NCI-H2081 treated with DMSO at 0.1 percent for 48 hours (cell line): ENCODE data around the gene TFIP11.
"Not testable (repeated sequence)": the region's sequence is repeated elsewhere in the genome, so short reads cannot be mapped to it uniquely, and the experiment has no call there.

ENCODE experiments used
- DNase-seq: peaks from one replicate; lab custom pipeline; 2025; lab: John Stamatoyannopoulos, UW

The TFIP11 gene

DNA sequence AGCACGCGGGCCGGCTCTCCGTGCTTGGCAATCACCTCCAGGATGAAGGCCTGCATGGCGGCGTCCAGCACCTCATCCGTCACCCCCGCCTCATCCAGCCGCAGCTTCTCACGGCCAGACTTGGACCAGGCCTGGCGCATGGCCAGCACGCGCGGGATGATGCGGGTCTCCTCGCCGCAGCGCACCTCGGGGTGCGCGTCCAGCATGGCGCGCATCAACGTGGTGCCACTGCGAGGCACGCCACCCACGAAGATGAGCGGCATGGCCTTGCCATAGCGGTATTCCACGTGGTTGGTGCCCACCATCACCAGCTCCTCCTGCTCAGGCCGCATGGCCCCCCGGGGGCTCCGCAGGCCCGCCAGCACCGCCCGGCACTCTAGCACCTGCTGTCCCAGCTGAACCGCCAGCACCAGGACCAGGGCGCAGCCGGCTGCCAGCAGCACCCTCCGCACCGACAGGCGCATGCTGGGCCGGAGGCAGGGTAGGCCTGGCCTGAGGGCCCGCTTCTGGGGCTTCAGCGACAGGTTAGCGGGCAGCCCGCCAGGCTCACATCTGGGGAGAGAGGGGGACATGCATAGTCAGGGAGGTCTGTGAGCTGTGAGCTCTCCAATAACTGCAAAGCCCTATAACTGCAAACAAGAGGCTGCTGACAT, 29.0 kb upstream of the TFIP11 start:
- no peak for DNase-seq

DNA sequence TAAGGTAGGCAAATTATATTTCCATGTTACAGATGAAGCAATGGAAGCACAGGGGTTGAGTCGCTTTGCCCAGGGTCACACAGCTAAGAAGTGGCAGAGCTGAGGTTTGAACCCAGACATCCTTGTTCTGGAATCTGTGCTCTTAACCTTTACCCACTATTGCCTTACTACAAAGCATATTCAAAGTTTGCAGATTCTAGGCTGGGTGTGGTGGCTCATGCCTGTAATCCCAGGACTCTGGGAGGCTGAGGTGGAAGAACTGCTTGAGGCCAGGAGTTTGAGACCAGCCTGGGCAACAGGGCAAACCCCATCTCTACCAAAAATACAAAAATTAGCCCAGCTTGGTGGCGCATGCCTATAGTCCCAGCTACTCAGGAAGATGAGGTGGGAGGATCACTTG, 27.8 kb upstream of the TFIP11 start:
- DNase-seq, result no peak

DNA sequence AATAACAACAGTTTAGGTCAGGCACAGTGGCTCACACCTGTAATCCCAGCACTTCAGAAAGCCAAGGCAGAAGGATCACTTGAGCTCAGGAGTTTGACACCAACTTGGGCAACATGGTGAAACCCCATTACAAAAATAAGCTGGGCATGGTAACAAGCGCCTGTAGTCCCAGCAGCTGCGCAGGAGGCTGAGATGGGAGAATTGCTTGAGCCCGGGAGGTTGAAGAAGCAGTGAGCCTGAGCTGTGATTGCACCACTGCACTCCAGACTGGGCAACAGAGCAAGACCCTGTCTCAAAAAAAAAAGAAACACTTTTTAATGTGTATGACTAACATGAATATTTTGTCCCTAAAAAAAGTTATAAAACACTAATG, 24.5 kb upstream of the TFIP11 start:
- DNase-seq, result no peak

- DNase-seq, result no peak
Measured at GRCh38 chr22:26536056-26536761, 23.9 kb upstream of the TFIP11 start.

- DNase-seq, result no peak
Measured at GRCh38 chr22:26535603-26535908, 23.3 kb upstream of the TFIP11 start.

DNA sequence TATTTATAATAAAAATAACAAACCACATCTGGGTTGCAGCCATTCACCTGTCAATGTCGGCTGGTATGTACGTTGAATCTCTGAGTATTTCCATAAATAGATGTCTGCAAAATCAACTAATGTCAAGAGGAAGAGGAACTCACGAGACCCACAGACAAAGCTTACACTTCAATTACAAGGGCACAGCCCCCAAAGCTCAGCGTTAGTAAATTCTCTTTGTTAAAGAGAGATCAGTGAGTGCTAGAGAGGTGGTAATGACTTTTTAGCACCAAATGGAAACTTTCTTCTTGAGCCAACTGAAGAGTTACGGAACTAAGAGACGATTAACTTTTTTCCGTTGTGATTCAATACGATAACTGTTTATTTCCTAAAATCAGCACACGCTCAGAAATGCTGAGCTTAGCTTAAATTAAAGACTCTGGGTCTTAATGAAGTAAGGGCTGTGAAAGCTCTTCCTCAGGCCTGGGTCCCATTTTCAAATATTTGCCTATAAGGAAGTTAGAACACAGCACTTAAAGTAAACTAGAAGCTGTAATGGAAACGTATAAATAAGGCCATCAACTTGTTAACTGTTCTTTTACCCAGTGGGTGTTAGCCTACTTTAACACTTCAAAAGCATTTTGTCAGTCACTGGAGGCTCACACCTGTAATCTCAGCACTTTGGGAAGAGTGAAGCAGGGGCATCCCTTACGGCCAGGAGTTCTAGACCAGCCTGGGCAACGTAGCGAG, 22.8 kb upstream of the TFIP11 start:
- no peak for DNase-seq

- DNase-seq, result no peak
Measured at GRCh38 chr22:26534171-26534855, 22.0 kb upstream of the TFIP11 start.

DNA sequence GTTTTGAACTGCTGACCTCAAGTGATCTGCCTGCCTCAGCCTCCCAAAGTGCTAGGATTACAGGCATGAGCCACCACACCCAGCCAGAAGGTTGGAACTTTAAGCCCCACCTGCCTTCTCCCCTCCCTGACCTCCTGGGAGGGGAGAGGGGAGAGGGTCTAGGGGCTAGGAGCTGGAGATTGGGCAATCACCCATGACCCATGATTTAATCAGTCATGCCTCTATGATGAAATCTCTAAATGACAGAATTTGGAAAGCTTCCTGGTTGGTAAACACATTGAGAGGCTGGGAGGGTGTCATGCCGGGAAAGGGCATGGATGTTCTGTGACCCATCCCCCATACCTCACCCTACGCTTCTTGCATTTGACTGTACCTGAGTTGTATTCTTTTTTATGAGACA, 17.1 kb upstream of the TFIP11 start:
- DNase-seq, result no peak

DNA sequence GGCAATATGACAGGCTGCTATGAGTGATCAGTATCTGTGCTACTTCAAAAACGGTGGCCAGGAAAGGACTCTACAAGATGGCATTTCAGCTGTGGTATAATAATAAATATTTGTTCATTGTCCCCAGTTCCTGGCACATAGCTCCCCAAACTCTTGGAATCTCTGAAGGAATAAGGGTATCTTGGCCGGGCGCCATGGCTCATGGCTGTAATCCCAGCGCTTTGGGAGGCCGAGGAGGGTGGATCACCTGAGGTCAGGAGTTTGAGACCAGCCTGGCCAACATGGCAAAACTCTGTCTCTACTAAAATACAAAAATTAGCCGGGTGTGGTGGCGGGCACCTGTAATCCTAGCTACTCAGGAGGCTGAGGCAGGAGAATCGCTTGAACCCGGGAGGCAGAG, 16.2 kb upstream of the TFIP11 start:
- not testable (repeated sequence) for DNase-seq

DNA sequence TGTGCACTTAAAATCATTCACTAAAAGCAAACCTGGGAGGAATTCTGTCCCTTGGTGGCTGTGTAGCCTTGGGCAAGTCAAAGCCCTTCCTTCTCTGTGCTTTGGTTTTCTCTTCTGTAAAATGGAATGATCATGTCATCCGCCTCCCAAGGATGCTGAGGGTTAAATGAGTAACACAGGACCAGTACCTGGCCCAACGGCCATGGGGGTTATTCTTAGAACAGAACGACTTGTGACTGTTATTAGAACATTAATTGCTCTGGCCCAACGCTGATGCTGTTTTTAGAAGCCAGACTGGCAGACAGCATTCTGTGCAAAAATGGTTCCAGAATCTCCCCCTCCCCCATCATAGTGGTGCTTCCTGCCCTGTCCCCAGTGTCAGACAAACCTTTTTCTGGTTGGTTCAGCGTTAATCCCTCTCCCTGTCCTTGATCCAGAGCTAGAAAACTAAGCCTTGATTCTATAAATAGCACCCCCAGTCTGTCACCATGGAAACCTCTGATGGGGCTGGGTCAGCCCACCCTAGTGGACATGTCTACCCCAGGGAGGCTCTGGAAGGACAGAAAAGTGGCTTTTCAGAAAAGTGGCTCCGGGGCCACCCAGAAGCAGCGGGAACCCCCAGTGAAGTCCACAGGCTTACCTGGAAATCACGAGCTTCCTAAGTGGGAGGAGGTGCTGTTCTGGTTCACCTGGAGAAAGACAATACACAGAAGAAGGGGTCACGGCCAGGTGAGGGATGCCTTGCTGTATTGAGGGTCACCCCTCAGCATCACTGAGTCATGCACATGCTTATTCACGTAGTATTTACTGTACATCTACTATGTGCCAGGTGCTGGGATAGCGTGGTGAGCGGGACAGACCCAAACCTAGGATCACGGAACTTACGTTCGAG, 15.5 kb upstream of the TFIP11 start:
- no peak for DNase-seq

DNA sequence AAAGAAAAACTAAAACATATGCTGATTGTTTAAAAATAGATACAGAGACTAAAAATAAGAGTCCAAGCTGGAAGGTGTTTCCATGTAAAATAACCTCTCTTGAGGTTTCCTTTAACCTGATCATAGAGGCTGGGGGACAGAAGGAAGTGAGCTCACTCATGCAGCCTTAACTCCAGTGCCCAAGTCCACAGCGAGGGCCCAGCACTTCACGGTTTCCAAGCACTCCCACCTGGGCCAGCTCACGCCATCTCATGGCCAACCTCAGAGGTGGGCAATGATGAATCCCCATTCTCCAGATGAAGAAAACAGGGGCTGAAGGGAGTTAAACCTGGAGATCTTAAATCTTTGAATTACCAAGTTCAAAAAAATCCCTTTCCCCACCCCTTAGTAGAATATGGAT, 14.9 kb upstream of the TFIP11 start:
- DNase-seq, result no peak

DNA sequence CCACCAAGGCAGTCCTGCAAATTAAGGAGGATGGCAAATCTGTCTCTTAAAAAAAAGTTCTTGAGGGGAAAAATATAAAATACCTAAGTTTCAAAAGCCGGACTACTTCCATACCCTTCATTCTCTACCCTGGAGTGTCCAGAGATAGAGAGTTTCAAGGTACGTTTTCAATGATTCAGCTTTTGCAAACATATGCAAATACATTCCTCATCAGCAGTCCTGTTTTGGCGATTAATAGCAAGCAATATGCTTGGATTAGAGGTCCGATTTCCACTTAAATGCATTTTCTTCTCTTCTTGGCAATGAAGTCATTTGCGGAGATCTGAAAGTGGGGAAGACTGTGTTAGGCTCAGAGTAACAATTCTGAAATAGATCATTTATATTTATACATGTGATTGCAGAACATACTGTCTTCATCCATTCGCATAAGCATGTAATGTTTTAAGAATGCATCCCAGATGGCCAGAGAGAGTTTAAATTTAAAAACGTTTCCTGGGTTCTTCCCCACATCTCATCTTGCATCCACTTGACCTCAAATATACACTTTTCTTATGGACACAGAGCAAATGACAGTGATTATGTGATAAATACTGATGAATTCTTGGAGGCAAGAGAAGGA, 13.8 kb upstream of the TFIP11 start:
- DNase-seq, result no peak

- DNase-seq, result no peak
Measured at GRCh38 chr22:26524870-26525269, 12.6 kb upstream of the TFIP11 start.

- DNase-seq, result no peak
Measured at GRCh38 chr22:26522592-26522991, 10.3 kb upstream of the TFIP11 start.

- DNase-seq, result no peak
Measured at GRCh38 chr22:26522012-26522411, 9.7 kb upstream of the TFIP11 start.

- DNase-seq, result no peak
Measured at GRCh38 chr22:26517429-26517828, 5.2 kb upstream of the TFIP11 start.

GRCh38 chr22:26516503-26516902, 4.2 kb upstream of the TFIP11 start:
- DNase-seq, result no peak

GRCh38 chr22:26515931-26516330, 3.7 kb upstream of the TFIP11 start:
- DNase-seq, result no peak

DNA sequence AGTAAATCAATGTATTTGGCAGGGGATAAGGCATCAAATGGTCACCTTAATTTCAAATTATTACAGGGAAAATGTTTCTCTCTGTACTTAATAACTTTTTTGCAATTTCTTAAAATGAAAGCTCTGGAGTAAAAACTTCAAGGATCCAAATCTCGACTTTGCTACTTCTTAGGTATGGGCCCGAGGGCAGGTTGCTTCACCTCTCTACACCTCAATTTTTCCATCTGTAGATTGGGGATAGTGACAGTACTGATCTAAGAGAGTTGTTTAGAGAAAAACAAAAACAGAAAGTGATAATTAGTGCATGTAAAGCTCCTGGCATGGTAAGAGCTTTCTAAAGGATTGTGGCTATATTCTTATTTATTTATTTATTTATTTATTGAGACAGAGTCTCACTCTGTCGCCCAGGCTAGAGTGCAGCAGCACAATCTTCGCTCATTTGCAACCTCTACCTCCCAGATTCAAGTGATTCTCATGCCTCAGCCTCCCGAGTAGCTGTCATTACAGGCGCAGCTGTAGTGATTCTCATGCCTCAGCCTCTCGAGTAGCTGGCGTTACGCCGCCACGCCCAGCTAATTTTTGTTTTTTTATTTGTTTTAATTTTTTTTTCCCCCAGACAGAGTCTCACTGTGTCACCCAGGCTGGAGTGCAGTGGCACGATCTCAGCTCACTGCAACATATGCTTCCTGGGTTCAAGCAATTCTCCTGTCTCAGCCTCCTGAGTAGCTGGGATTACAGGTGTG, 2.3 kb upstream of the TFIP11 start:
- DNase-seq, result no peak

- DNase-seq, result no peak
Measured at GRCh38 chr22:26513838-26514237, 1.6 kb upstream of the TFIP11 start.

- no peak for DNase-seq
Measured at GRCh38 chr22:26508148-26508547, 4.1 kb downstream of the TFIP11 start.
